ENCODE data around the gene RAD51B.

The RAD51B gene

DNA sequence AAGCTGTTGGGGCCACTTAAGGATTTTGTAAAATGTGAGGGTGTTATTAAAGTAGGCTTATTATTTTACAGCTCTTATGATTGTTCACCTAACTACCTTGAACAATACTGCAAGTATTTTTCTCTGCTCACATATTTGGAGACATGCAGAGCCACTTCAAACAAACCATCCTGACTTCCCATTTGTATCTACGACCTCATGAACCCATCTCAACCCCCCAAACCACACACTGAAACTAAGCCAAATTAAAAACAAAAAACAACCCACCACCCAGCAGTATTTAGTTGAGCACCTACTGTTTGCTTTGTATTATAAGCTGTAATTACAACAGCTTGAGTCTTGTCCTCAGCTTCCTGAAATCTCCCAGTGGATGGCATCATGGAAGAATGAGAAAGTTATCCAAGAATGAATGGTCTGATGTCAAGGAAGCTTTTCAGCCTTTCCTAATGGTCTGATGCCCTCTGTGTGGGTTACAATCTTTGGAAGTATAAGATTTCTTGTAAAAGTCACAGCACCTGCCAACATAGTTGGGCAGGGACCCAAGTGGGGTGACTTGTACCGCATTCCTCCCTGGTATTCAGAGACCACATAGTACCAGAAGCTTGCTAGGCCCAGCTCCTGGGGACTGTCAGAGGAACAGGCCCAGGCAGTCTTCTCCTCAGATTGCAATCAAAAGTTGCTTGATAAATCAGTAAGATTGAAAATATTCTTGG, 556.6 kb downstream of the RAD51B start:
- DNase-seq: no peak

DNA sequence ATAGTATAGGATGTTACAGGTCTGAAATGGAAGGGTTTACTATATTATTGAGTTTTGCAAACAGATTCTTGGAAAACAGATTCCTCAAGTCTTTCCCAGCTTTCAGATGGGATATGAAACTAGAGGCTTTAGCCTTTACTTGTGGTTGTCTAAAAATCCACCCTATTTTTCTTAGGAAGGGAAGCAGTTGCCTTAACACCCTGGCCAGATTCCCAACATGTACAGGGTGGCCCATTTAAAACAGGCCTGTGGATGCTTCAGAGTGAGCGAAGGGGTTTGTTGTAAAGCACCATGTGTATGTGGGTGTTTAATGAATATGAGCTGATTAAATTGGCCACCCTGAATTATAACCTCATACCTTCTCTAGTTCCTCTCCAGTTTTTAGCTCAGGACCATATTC, 557.4 kb downstream of the RAD51B start:
- DNase-seq: no peak

DNA sequence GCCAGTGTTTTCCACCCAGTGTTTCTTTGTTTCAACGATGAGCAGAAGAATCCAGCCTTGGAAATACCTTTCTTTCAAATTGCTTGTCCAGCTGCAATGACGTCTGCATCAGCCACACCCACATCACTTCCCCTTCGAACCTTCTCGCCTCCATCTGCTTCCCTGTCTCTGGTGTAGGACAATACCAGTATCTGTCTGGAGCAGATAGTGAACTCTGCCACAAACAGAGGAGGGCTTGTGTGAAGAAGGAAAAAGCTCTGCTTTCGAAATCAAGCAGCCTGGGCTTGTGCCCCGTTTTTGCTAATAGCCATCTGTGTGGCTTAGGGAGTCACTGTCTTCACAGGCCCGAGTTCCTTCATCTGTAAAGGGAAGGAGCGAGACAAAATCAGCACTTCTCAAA, 557.9 kb downstream of the RAD51B start:
- DNase-seq: peak; percentile 59 to 65

DNA sequence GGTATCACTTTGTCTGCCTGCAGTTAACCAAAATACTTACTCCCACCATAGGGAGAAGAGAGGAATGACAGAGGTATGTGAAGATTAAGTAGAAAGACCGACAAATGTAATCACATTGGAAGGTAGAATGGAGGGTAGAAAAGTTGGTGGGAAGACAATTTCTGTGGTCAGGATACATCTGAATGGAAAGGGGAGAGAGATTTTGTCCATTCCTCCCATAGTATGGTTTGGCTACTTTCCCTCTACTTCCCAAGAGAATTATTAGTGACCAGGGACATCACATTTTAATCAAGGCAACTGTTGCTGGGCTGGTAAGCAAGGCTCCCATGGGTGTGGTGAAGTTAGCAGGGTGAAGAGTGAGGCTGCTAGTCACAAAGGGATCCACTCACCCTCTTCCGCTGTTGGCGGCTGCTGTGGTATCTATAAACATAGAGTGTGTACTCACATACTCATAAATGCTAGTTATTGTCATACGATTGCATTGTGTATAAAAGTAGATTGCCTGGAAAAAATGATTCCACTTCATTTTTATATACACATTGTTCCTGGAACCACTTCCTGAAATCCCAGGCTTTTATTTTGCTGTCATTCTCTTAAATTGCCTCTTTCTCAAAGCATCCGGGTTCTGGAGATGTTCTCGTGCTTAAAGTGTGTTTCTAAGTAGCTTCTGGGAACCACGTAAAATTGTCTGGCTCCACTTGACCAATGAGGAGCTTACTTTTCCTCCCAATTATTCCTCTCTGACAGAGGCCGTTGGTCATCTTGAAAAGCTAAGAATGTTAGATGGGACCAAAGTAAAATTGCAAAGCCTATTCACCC, 560.1 kb downstream of the RAD51B start:
- no peak for DNase-seq

DNA sequence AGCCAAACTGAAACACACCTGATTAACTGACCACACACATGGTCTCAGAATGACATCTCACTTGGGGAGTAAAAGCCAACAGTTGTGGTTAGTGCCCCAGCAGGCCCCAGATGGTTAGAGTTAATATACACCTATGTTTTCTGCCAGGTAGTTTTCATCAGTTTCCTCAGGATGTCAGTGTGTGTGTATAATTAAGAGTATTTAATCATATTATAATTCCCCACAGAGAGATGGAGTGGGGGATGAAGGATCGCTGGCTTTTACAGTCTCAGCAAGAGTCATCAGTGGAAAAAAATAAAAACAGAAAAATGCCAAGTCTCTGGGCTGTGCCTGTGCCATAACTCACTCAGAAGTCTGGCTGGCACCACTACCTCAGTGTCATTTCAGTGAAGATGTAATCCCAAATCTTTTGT, 560.8 kb downstream of the RAD51B start:
- no peak for DNase-seq

DNA sequence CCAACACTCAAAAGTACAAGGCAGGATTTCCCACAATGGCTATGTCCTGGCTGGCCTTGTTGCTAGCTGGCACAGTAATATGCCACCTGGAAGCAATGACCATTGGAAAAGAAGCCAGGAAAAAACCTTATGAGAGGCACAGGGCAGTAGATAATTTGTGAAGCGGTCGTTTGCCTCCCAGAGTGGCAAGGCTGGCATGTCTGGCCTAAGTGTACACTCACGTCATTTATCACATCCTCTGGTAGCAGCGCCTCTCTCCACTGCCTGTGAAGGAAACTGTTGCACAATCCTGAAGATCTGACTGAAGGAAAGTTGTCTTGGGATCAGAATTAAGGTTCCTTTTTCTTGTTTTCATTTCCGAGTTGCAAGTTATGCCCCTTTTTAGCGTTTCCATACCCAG, 564.8 kb downstream of the RAD51B start:
- DNase-seq: peak; percentile 74 to 78

DNA sequence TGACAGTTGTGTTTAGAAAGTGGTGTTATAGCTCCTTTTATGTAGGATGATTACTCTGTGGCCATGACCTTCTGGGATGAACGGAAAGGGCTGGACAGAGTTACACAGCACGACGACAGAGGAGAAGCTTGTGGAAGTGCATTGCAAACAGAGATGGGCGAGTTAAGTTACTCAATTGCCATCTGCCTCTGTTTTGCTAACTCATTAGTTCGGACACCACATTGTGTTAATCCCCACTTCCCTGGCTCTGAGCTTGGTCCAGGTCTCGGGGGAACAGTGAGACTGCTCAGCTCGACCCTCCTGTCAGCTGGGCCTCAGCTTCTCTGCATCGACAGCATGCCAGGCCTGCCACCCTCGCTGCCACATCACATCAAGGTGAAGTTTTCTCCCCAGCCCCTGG, 565.3 kb downstream of the RAD51B start:
- no peak for DNase-seq

DNA sequence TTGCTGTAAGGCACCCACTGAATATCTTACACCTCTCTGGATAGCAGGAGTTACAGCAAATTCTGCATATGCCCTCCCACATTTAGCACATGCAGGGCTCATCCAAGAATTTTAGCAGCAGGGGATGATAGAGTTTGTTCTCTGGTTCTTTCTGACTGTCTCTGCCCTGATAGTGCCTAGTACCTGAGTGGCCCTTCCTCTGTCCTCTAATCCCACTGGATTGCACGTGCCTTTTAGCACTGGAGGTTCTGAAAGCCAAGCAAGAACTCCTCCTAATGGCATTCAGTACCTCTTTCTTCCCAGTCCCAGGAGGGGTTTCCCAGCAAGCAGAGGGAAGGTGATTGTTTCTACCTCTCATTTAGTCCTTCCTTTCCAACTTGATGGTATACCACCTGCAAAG, 566.9 kb downstream of the RAD51B start:
- no peak for DNase-seq

DNA sequence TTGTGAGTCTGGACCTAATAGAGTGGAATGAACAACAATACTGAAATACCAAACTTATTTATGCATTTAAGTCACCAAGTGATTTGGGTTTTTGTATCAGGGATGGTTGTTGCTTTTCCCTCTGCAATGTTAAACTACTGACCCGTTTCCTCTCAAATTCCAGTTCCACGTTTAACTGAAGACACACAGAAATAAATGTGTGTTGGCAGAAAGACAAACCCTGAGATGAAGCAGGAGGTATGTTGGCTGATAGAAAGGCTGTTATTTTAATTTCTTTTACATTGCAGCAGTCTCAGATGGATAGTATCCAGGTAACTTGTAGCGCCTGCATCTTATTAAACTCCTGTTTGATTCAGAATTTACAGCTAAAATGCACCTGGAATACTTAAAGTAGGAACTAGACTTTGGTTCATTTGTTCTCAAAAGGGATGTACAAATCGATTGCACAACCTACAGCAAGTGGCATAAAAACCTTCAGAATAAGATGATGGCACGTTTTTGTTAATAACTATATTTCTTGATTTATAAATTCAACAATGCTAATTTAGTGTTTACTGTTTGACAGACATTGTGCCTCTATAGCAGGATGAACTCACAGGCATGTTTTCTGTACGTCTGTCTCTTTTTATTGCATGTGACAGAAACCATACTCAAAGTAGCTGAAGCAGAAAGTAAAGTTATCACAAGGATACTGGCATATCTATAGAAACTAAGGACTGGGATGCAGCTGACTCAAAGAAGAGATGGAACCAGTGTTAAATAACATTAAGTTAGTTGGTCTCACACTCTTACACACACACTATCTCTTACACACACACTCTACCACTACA, 567.6 kb downstream of the RAD51B start:
- no peak for DNase-seq

DNA sequence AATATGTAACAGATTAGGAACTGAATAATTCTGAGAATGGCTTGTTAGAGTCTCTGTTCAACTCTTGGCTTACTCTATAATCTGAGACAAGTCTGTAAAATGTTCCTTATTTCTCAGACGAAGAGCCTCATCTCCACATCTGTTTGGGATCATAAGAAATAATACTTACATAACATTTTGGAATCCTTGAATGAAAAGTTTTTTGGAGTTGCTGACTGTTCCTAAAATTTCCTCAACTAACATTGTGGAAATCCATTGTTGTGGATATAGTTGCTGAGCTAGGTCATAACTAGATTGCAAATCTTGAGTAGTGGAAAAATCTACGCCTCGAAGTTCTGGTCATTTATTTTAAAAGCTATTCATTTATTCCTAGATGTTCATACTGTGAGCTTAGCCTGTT, 570.4 kb downstream of the RAD51B start:
- no peak for DNase-seq

DNA sequence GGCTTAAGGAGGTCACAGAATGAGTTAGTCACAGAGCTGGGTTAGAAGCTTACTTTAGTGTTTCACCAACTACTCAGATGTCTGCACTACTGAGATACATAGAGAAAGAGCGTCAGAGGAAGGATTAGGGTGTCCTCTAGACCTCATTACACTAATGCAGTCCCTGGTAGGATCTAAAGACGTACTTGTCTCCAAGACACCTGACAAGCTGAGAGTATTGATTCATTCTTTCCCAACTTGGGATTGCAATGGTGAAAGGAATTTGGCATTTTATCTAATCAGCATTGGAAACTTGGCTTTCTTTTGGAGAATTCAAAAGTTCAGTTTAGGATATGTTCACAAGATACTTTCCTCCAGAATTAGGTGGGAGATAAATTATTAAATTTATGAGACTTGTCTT, 571.2 kb downstream of the RAD51B start:
- DNase-seq: no peak

DNA sequence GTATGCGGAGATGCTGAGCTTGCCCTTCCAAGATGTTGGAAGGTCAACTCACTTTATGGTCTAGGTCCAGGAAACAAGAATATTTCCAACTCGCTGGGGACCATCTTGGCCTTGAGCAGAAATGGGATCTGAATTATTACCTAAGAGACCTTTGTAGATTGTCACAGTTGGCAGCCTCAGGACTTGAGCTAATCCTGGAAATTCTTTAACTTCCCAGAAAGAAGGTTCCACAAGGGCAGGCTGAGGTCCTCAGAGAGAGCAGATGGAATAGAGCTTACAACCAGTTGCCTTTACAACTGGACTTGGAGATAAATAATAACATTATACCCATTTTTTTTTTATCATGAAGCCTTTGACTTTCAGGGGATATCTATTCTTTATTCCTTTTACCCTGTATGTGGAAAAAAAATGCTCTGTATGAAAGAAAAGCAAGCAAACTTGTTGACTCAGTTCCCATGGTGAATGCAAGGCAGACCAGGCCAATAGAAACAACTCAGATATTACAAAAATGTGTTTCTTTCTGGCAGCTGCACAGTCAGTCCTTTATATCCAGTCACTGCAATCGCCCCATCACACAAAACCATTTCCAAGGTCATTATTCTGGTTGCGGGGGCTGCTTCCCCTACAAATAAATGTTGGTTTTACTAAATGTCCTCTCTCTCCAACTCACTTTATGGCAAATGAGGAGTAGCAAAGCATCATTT, 571.9 kb downstream of the RAD51B start:
- no peak for DNase-seq

DNA sequence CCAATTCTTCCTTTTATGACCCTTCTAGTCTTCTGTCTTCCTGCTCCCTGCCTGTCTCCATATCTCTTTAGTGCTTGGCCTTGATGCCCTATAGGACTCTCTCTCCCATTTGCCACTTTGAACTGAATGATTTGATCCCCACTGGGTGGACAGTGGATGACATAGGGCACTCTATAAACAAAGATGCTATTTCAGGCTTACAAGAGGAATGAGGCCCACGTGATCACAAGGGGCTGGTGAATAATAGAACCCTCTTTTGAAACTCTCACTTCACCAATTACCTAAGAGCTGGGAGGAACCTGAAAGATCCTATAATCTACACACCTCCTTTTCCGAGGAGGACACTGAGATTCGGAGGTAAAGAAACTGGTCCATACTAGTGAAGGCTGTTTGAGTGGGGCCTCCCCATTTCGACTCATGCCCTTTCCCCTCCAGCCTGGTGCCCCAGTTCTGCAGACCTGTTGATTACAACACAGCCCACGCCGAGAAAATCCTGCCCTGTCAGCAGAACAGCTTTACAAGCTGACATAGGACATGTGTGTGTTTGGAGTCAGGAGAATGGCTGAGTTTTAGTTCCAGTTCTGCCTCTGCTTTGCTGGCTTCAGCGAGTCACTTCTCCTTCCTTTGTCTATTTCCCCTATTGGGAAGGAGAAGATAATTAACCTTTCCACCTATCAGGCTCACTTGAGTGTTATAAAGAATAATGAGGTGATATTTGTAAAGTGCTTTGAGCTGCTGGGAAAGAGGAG, 573.0 kb downstream of the RAD51B start:
- peak in 1 of 2 experiments; percentile 33 for DNase-seq

DNA sequence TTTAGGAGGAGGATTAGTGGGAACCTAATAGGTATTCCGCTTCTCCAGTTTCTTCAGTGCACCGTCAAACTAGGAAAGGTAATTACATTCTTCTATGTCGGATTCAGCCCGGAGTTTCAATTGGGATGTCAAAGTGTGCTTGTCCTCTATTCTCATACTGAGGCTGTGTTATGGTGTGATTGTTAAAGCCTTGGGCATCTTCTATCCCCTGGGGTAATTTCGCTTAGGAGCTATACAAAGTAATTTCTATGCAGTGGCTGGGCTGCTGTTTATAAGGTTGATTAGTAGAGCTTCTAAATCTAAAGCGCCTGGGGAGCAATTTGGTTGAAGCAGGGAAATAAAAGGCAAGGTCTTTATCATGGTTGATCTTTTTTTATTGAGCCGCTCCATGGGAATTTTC, 573.7 kb downstream of the RAD51B start:
- no peak for DNase-seq

DNA sequence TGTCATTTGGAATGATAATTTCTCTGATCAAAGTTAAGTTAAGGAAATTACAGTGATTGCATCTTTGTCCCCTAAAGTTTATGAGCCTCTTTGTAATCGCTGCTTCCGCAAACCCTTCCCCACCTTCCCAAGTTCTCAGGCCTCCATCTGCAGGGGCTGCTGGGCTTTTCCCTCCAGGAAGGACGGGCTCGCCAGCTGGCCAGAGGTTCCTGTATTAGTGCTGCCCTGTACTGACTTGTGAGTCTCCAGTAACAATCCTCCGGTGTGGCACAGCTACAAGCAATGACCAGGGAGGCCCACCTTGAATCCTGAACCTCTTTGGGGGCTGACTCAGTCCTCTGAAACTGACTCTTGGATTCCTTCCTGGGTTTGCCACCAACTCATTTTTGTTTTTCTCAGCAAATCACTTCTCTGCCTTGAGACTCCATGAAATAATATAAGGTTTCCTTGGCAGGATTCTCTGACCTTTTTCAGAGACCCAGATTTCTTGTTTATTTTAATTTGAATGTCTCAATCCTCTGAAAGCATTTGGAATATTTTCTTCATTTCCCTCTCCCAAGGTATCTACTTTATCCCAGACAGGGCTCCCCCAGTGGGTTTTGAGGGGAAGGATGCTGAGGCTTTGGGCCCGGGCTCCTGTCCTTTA, 574.7 kb downstream of the RAD51B start:
- DNase-seq: no peak

DNA sequence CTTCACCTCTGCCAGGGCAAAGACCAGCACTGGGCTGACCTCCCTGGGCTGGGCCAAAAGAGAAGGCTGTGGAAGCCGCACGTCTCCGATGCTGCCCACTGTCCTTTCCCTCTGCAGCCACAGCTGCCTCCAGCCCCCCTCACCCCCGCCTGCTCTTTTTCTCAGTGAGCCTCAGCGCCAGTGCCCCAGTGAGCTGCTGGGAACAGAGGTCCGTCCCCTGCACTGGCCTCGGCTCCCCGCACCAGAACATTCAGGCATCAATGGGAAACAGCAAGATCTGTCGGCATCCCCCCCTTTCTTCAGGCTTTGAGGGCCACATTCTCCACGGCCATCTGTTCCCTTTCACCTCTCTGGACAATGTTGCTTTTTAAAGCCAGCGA, 575.2 kb downstream of the RAD51B start:
- no peak for DNase-seq

DNA sequence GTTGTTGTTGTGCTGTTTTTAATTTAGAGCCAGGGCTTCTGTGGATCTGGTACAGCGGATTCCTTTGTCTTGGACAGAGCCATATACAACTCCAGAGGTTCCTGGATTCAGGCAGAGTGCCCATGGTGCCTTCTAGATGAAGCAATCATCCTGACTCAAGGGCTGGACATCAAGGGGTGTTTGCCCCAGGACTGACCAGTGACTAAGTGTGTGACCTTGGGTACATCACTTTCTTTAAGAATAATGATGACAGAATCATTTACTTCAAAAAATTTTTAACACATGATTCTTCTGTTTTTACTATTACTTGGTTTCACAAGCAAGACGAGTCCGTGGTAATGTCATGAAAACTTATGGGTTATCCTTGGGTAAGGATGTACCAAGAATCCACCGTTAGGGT, 576.0 kb downstream of the RAD51B start:
- no peak for DNase-seq

DNA sequence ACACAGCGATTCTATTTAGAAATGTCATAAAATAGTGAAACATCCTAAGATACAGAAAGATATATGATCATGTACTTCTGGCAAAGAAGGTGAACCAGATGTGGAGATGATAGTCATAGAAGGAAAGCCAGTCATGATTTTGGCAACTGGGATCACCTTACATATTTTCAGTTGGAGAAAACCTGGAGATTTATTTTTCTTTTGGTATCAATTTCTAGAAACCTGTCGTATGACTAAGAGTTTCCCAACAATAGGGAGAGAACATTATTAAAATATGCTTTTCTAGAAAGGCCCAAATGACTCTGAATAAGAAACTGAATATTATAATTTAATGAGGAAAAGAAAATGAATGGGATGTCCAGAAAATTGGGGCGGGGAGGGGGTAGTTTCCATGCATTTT, 576.9 kb downstream of the RAD51B start:
- no peak for DNase-seq

DNA sequence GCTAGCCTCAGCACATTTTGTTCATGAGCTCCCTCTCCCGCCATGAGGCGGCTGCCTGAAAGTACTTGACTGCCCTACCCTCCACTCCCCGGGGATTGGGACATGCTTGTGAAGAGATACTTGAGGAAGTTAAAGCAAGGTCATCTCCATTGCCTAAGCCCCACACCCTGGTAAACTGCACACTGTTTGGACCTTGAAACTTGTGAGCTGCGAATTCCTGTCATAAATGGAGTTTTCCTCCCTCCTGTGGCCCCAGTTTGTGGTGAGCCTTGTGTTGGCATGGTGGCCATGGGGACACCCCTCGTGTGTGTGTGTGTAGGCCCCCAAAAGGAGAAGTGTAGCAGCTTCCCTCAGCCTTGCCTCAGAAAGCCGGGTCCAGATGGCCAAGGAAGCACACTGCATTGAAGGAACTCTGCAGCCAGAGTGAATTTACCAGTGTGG, 577.8 kb downstream of the RAD51B start:
- peak; percentile 77 to 78 for DNase-seq

DNA sequence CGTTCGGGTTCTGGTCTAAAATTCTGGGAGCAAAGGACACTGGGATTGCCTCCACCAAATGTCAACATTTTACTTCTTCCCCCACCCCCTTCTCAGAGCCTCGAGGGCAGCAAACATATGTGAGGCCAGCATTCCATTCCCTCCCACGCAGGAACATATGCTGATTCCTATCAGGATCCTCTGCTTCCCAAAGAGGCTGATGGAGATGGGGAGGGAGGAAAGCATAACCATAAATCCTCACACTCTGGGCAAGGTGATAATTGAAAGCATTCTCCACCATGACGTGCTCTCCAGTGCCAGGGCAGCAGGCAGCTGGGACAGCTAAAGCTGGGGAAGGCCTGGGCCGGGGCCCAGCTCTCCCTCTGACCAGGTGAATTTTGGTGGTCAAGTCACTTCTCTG, 578.2 kb downstream of the RAD51B start:
- no peak for DNase-seq

DNA sequence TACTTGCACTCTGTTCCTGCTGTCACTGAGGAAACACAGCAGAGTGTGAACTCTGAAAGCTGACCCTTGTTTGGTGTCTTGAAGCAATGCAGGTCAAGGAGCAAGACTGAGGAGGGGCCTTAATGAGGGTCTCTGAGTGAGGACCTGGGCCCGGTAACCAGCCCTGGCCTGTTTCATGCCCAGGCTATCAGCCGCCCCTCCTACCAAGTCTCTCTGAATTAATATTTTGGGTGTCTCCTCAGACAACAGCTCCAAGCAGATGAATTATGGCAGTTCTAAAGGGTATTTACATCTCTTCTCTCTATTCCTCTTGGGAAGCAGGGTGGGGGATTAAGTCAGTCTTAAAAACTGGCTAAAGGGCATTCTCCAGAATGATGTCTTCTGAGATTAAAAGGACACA, 578.8 kb downstream of the RAD51B start:
- DNase-seq: no peak

DNA sequence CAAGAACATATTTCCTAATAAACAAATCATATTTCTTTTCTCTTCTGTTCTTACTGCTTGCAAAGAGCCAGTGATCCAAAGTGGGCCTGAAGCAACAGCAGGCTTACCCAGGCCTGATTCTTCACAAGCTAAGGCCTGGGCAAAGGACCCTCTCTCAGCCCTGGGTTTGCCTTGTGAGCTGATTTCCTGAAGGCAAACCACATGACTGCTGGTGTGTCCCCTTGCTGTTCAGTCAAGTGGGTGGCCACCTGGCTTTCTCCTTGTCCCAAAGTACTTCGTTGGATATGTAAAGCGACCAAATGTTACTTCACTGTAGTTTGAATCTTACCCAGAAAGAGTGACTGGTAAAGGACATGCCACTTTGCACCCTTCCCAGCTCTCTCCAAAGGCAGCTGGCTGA, 580.4 kb downstream of the RAD51B start:
- DNase-seq: no peak
